ENCODE measurements around the gene ZNF22.

Gene ZNF22

GRCh38 chr10:44978213-44978569 lies 22.5 kb upstream of the ZNF22 start:
- DNase-seq = no peak

GRCh38 chr10:44978570-44979280 lies 22.0 kb upstream of the ZNF22 start, which contains the start of gene DEPP1:
Gene DEPP1, minus strand, starts transcription at chr10:44978809. Its CDS starts 779 bp downstream, at chr10:44978030.
- DNase-seq = no peak

- DNase-seq = no peak
Measured at GRCh38 chr10:44979281-44980191, 21.2 kb upstream of the ZNF22 start.

GRCh38 chr10:44980309-44981171 lies 20.2 kb upstream of the ZNF22 start:
- no peak for DNase-seq

- DNase-seq = no peak
Measured at GRCh38 chr10:44981172-44982113, 19.3 kb upstream of the ZNF22 start.

GRCh38 chr10:44982114-44982460 lies 18.6 kb upstream of the ZNF22 start:
- no peak for DNase-seq

- no peak for DNase-seq
Measured at GRCh38 chr10:44982496-44982895, 18.2 kb upstream of the ZNF22 start.

GRCh38 chr10:44983066-44983894 lies 17.4 kb upstream of the ZNF22 start:
- DNase-seq = no peak

GRCh38 chr10:44983895-44984278 lies 16.8 kb upstream of the ZNF22 start:
- DNase-seq = no peak

GRCh38 chr10:44984671-44985101 lies 16.0 kb upstream of the ZNF22 start:
- DNase-seq = no peak

GRCh38 chr10:44985175-44985681 lies 15.5 kb upstream of the ZNF22 start:
- no peak for DNase-seq

- DNase-seq = no peak
Measured at GRCh38 chr10:44986179-44986578, 14.5 kb upstream of the ZNF22 start.

- no peak for DNase-seq
Measured at GRCh38 chr10:44986670-44987069, 14.1 kb upstream of the ZNF22 start.

GRCh38 chr10:44988957-44989585 lies 11.7 kb upstream of the ZNF22 start:
- DNase-seq = no peak

- no peak for DNase-seq
Measured at GRCh38 chr10:44989597-44990301, 11.0 kb upstream of the ZNF22 start.

- DNase-seq = no peak
Measured at GRCh38 chr10:44990302-44990655, 10.4 kb upstream of the ZNF22 start.

GRCh38 chr10:44990965-44991364 lies 9.8 kb upstream of the ZNF22 start:
- DNase-seq = no peak

GRCh38 chr10:44991571-44991970 lies 9.2 kb upstream of the ZNF22 start:
- DNase-seq = no peak

- DNase-seq = no peak
Measured at GRCh38 chr10:44992070-44992731, 8.5 kb upstream of the ZNF22 start.

All from CD4-positive, alpha-beta T cell treated with Interleukin-17A for 1 hour (primary cell).